ENCODE results near the gene APOC3.

GRCh38 chr11:116835791-116836631 lies 6.3 kb downstream of the APOC3 start:
- TF ChIP-seq, protein P1, sequence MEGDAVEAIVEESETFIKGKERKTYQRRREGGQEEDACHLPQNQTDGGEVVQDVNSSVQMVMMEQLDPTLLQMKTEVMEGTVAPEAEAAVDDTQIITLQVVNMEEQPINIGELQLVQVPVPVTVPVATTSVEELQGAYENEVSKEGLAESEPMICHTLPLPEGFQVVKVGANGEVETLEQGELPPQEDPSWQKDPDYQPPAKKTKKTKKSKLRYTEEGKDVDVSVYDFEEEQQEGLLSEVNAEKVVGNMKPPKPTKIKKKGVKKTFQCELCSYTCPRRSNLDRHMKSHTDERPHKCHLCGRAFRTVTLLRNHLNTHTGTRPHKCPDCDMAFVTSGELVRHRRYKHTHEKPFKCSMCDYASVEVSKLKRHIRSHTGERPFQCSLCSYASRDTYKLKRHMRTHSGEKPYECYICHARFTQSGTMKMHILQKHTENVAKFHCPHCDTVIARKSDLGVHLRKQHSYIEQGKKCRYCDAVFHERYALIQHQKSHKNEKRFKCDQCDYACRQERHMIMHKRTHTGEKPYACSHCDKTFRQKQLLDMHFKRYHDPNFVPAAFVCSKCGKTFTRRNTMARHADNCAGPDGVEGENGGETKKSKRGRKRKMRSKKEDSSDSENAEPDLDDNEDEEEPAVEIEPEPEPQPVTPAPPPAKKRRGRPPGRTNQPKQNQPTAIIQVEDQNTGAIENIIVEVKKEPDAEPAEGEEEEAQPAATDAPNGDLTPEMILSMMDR (optimal IDR thresholded peaks at IDR 0.05 in 1 of 3, IDR thresholded peaks at IDR 0.05 in 1 of 3, conservative IDR thresholded peaks at IDR 0.05 in 1 of 3; ENCODE audit: extremely low read depth in 1 of 3, insufficient read depth in 2 of 3, low read length in 3 of 3), result peak; percentile 63 to 84 (median 83)
- no peak for TF ChIP-seq EZH2 (IDR thresholded peaks at IDR 0.05; ENCODE audit: low read length)

Data from keratinocyte (primary cell).